IPS DF 6.9 (cell line): Measurements from ENCODE around the gene CACNA2D2.
A peak's percentile ranks its signal among the peaks of the same experiment; 100 is the strongest.

Experiments
- DNase-seq: peaks from one replicate; pipeline ENCODE4 v3.0.0-alpha.2; 2013; ENCODE audit warnings: low read depth, low spot score
- H3K27ac ChIP-seq: one replicate; pipeline ENCODE4 v1.5.1; 2013; ENCODE audit warnings: low read length, control low read depth
- H3K27me3 ChIP-seq: 2 replicates; pipeline ENCODE4 v1.6.1; 2013; ENCODE audit warnings: mild to moderate bottlenecking, low read length; ENCODE audit not compliant: control insufficient read depth, insufficient read depth
- H3K36me3 ChIP-seq: 2 replicates; pipeline ENCODE4 v1.6.1; 2013; ENCODE audit warnings: low read length; ENCODE audit not compliant: control insufficient read depth, insufficient read depth
- H3K4me1 ChIP-seq: 2 replicates; pipeline ENCODE4 v1.6.1; 2013; ENCODE audit warnings: low read length; ENCODE audit not compliant: control insufficient read depth, insufficient read depth
- H3K4me3 ChIP-seq: 2 replicates; pipeline ENCODE4 v1.5.1; 2013; ENCODE audit warnings: mild to moderate bottlenecking, low read length
- H3K9me3 ChIP-seq: 2 replicates; pipeline ENCODE4 v1.6.1; 2013; ENCODE audit warnings: low read length, inconsistent platforms; ENCODE audit not compliant: control insufficient read depth, insufficient read depth
- WGBS: extraction: QIAGEN DNeasy Blood & Tissue Kit; methylation state at CpG from one replicate; pipeline ENCODE4 v1.1.7; 2013; ENCODE audit warnings: mixed read lengths, missing lambda C conversion rate; ENCODE audit not compliant: insufficient read length, insufficient coverage; 5-methylcytosine and 5-hydroxymethylcytosine counted together

CACNA2D2 gene

GRCh38 chr3:50412231-50412754, 91.1 kb downstream of the CACNA2D2 start:
- no peaks in the 10 kb centered on the region for H3K36me3 ChIP-seq
- H3K27ac ChIP-seq: no peak overlapping the region
- no peak for DNase-seq
- WGBS: 100% methylated on average over 3 of the region's 11 CpGs
- no peaks in the 10 kb centered on the region for H3K9me3 ChIP-seq
- H3K4me1 ChIP-seq: no peaks in the 10 kb centered on the region
- H3K4me3 ChIP-seq: no peak overlapping the region
- H3K27me3 ChIP-seq: no peaks in the 10 kb centered on the region

DNA sequence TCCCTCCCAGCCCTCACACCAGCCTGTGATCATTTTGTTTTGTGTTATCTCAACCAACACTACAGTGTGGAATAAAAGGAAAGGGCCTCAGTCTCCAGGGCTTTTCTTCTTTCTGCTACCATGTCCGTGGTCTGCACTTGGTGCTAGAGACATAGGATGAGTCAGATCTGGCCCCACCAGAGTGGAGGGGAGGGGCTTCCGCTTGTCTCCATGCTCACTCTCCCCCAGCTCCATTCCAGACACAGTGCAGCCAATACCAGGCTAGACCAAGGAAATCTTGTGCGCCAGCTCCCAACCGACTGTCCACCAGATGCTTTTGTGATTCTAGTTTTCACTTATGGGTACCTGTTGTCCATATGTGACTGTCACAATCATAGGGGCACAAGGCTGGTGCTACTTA, 92.2 kb downstream of the CACNA2D2 start:
- H3K9me3 ChIP-seq: no peaks in the 10 kb centered on the region
- no peak overlapping the region for H3K27ac ChIP-seq

GRCh38 chr3:50410608-50411139, 92.8 kb downstream of the CACNA2D2 start:
- no peaks in the 10 kb centered on the region for H3K36me3 ChIP-seq
- WGBS: no CpG with 5 or more reads among the region's 3 CpGs

More for the DNA sequence above, 92.2 kb downstream of the CACNA2D2 start:
- no CpG with 5 or more reads among the region's 4 CpGs for WGBS
- Histone ChIP-seq H3K27me3 (no peaks in the 10 kb centered on the region), H3K4me3 (no peak overlapping the region), H3K4me1 (no peaks in the 10 kb centered on the region), H3K36me3 (no peaks in the 10 kb centered on the region)
- no peak for DNase-seq

GRCh38 chr3:50410185-50410584, 93.2 kb downstream of the CACNA2D2 start:
- Histone ChIP-seq H3K4me3 (no peak overlapping the region), H3K9me3 (no peaks in the 10 kb centered on the region), H3K36me3 (no peaks in the 10 kb centered on the region), H3K4me1 (no peaks in the 10 kb centered on the region), H3K27ac (no peak overlapping the region), H3K27me3 (no peaks in the 10 kb centered on the region)
- WGBS: no CpG with 5 or more reads among the region's 2 CpGs
- no peak for DNase-seq

More at GRCh38 chr3:50410608-50411139, 92.8 kb downstream of the CACNA2D2 start:
- no peak overlapping the region for H3K4me3 ChIP-seq
- no peak for DNase-seq
- no peaks in the 10 kb centered on the region for H3K4me1 ChIP-seq
- no peak overlapping the region for H3K27ac ChIP-seq
- H3K9me3 ChIP-seq: no peaks in the 10 kb centered on the region
- H3K27me3 ChIP-seq: no peaks in the 10 kb centered on the region

DNA sequence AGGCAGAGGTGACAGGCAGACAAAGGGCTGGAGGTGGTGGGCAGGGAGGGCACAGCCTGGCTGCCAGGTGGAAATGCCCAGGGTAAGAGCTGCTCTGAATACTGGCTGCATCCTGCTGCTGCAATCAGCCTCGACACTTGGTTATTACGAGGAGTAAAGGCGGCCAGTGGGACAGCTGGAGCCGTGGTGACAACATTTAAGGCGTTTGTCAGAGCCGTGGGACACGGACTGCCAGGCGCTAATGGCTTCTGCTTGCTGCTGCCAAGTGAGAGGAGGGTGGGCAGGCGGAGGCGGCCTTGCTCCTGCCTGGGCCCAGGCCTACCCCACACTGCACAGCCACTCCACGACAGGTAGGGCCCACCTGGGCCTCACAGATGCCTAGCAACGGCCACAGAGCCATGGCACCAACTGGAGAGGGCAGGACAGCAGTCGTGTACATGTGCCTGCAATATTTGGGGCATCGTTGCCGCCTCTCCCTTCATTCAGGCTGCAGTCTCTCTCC, 94.9 kb downstream of the CACNA2D2 start:
- Histone ChIP-seq H3K4me3 (no peak overlapping the region), H3K27me3 (no peaks in the 10 kb centered on the region), H3K36me3 (no peaks in the 10 kb centered on the region), H3K9me3 (no peaks in the 10 kb centered on the region), H3K4me1 (no peaks in the 10 kb centered on the region), H3K27ac (no peak overlapping the region)
- WGBS: no CpG with 5 or more reads among the region's 15 CpGs
- DNase-seq: no peak

DNA sequence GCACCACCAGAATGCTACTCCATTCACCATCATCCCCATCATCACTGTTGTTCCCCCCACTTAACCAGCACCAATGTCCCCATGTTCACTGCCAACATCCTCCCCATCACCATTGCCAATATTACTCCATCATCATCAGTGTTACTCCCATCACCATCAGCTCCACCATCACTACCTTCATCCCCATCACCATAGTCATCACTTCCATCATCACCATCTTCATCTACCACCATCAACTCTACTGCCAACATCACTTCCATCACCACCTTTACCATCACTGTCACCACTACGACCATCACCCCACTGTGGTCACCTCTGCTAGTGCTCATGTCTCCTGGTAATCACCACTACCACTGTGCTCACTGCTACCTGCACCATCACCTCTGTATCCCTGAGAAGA, 96.9 kb downstream of the CACNA2D2 start:
- no peaks in the 10 kb centered on the region for H3K27me3 ChIP-seq
- H3K27ac ChIP-seq: no peak overlapping the region
- no peak overlapping the region for H3K4me3 ChIP-seq
- DNase-seq: no peak
- 100% methylated on average over 1 of the region's 1 CpG for WGBS
- H3K4me1 ChIP-seq: no peaks in the 10 kb centered on the region
- no peaks in the 10 kb centered on the region for H3K9me3 ChIP-seq
- H3K36me3 ChIP-seq: no peaks in the 10 kb centered on the region

GRCh38 chr3:50405249-50405648, 98.2 kb downstream of the CACNA2D2 start:
- Histone ChIP-seq H3K4me1 (no peaks in the 10 kb centered on the region), H3K27me3 (no peaks in the 10 kb centered on the region), H3K9me3 (no peaks in the 10 kb centered on the region), H3K36me3 (no peaks in the 10 kb centered on the region), H3K4me3 (no peak overlapping the region), H3K27ac (no peak overlapping the region)
- peak; percentile 25 for DNase-seq
- WGBS: no CpG with 5 or more reads among the region's 8 CpGs

GRCh38 chr3:50401978-50402595, 101.3 kb downstream of the CACNA2D2 start:
- H3K4me1 ChIP-seq: no peaks in the 10 kb centered on the region
- no peak for DNase-seq
- no peaks in the 10 kb centered on the region for H3K9me3 ChIP-seq
- H3K36me3 ChIP-seq: no peaks in the 10 kb centered on the region
- H3K27me3 ChIP-seq: no peaks in the 10 kb centered on the region
- H3K27ac ChIP-seq: no peak overlapping the region
- WGBS: no CpG with 5 or more reads among the region's 5 CpGs
- no peak overlapping the region for H3K4me3 ChIP-seq

DNA sequence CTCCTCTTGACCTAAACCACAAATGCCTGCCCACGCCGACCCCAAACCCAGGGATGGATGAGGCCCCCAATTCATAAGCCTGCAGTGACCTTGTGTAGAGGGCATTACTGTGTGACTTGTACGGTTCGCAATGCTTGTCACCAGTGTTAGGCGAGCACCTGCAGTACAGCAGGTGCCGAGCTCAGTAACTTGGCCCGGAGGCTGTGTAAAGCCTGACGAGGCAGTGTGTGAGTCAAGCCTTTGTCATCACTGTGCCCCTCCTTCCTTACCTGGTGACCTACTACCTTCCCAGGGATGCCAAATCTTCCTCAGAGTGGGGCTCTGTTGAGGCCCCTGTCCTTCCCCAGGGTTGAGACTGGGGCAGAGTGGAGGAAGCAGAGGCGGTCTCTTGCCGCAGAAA, 106.9 kb downstream of the CACNA2D2 start:
- Histone ChIP-seq H3K27me3 (no peaks in the 10 kb centered on the region), H3K36me3 (no peaks in the 10 kb centered on the region; the same call in 1 of the 2 replicates), H3K9me3 (no peaks in the 10 kb centered on the region), H3K4me3 (no peak overlapping the region), H3K27ac (no peak overlapping the region), H3K4me1 (no peaks in the 10 kb centered on the region)
- no peak for DNase-seq
- no CpG with 5 or more reads among the region's 10 CpGs for WGBS

- H3K4me3 ChIP-seq: no peak overlapping the region
- WGBS: no CpG with 5 or more reads among the region's 10 CpGs
- H3K9me3 ChIP-seq: no peaks in the 10 kb centered on the region
- H3K4me1 ChIP-seq: no peaks in the 10 kb centered on the region; the same call in 1 of the 2 replicates
- H3K36me3 ChIP-seq: no peaks in the 10 kb centered on the region; the same call in 1 of the 2 replicates
- no peak for DNase-seq
- no peaks in the 10 kb centered on the region for H3K27me3 ChIP-seq
- H3K27ac ChIP-seq: no peak overlapping the region
Measured at GRCh38 chr3:50395070-50395860, 108.2 kb downstream of the CACNA2D2 start.
